OCI-M2 (cell line): Measurements from ENCODE around the gene BRD1.
A peak's percentile ranks its signal among the peaks of the same experiment; 100 is the strongest.
"Not testable (repeated sequence)": the region's sequence is repeated elsewhere in the genome, so short reads cannot be mapped to it uniquely, and the experiment has no call there.

Experiments
- DNase-seq: peaks from one replicate; lab custom pipeline; 2025; ENCODE audit not compliant: unreplicated experiment; lab: John Stamatoyannopoulos, UW

The BRD1 gene

DNA sequence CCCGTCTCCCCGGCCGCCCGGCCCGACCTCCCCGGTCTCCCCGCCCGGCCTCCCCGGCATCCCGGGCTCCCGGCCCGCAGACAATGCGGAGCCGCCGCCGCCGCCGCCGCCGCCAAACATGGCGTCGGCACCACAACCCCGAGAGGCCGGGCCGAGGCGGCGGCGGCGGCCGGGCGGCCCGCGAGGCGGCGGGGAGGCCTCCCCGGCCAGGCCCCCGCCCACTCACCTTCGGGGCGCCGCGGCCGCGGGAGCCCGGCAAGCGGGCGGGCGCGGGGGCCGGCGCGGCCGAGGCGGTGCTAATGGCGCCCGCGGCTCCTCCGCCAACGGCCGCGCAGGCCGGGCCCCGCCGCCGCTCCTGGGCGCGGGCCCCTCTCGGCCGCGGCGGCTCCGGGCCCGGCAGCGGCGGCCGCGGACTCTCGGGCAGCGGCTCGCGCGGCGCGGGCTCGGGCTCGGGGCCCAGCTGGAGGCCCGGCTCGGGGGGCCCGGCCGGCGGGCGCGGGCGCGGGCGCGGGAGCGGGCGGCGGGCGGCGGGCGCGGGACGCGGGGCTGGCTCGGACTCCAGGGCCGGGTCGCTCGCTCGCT is 311 bp downstream of the BRD1 start:
- no peak for DNase-seq

DNA sequence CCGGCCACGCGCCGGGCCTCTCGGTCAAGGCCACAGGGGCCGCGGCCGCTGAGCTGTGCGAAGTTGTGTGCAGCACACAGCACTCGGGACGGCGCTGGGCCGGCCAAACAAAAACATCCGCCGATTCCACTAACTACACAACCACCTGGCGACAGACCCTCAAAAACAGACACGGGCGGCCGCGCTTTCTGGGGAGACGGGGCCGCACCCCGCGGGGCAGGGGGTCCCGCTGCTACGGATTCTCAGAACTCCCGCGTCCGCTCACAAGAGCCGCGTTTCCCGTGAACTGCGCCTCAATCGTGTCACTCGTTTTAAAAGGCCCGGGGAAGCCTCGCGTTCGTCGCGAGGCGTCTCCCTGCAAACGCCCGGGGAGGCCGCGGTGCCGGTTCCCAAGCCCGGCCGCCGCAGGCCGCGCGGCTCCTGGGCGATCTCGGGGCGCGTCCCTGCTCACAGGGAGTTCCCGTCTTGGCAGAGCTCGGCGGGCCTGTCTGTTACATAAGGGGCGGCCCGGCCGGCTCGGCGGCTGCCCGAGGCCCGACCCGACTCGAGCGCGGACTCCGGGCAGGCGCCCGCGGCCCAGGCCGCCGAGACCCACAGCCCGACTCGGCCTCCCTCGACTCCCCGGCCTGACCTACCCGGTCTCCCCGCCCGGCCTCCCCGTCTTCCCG is 936 bp downstream of the BRD1 start:
- no peak for DNase-seq

DNA sequence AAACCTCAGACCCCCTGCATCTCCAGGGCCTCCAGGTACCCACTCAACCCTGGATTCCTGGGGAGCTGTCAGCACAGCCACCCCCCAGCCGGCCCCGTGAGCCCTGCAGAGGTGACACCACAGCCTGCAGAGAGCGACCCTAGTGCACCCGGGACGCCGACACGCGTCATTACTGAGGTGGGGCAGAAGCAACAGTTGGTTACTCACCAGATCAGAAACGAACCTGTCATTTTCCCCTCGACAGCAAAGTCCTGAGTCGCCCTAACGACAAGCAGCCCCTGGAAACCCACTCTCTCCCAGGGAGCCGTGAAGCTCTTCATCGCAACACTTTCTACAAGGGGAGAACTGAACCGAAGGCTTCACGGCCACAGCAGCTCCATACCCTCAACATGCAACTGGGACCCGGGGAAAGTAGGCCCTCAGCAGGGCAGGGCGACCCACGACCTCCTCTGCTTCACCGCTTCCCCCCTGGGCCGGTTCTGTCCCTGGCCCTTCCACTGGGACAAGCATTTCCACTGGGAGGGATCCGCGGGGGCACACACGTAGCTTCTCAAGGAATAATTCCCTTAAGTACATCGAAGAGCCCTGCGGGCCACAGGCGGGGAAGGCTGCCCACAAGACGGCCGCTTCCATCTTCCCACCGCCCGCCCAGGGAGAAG is 1.6 kb downstream of the BRD1 start:
- DNase-seq, result no peak

DNA sequence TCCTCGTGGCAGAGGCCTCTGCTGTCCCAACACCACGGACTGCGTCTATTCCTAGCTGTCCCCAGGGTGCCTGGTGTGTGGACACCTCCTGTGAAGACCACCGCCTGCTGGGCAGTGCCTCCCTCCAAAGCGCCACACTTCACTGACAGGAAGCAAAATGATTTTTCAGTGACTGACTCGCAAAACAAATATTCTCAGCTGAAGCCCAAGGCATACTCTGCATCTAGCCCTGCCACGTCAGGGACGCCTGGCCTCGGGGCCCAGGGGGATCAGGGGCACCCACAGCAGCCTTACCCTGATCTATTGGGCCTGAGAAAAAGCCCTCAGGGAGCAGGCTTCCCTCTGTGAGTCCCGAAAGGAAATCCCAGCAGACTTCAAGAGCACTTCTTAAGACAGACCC is 2.2 kb downstream of the BRD1 start:
- DNase-seq, result no peak

DNA sequence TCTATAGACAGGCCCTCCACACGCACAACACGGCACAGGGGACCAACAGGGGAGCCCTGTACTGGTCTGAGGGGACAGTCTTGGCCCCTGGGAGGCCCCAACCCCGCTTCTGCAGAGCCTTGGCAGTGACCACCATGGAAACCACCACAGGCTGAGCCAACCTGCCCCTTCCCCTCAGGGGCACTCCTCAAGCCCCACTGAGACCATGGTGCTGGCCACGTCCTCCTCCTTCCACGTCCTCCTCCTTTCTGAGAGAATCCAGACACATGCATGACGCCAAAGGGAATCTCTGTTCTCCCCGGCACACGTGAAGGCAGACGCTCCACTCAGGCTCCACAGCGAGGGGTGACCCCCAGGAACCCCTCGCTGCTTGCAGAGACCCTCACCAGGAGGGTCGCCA is 2.7 kb downstream of the BRD1 start:
- no peak for DNase-seq

DNA sequence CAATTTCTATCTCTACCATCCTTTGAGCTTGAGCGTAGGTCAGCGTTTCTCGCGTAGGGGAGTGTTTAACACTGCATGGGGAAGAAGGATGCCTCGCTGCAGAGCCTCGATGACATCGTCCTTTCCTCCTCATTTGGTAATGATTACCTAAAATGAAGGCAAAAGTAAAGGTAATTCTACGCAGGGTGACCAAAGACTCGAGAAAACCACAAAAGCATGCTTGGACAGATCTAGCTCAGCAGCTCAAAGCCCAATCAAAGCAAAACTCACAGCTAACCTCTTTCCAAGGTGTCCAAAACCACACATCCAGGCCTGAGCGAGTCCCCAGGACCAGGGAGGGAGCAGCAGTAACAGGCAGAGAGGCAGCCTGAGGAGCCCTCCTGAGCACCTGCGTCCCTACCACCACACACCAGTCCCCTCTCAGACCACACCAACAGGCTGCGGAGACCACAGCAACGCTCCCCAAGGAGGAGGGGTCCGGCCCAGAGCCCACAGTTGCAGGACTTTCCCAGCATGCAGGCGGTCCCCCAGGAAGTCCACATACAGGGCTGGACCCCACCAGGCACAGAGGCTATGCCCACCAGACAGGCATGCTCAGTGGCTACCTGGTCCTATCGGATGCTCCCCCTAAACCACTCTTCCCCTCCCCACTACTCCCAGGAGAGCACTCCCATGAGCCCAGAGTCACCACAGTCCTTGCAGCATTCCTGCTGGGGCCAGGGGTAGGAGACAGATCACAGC is 3.3 kb downstream of the BRD1 start:
- no peak for DNase-seq

DNA sequence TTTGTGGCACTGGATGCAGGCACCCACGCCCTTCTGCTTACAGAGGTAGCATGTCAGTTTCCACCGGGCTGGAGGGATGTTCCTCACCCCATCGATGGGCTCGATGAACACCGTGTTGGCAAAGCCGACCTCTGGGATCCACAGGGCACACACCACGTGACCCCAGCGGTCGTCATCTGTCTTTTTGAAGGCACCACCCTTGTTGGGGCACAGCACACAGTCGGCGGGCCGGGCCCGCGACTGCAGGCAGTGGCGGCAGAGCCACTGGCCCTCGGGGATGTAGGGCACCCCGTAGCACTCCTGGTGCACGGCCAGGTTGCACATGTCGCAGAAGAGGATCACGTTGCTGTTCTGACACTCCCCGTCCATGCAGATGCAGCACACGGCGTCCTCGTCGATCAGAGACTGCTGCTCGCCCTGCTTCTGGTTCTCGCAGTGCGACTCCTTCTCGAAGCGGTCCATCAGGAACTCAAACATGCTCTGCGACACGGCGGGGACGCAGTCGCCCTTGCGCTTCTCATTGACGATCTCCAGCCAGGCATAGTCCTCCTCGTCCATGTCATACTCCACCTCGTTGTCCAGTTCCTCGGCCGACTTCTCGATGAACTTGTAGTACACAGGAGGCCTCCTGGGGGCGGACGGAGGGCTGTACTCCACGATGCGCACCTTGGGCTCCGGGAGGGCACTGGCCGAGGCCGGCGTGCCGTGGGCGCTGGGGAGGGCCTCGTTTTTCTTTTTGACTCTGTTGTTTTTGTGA is 4.2 kb downstream of the BRD1 start:
- no peak for DNase-seq

DNA sequence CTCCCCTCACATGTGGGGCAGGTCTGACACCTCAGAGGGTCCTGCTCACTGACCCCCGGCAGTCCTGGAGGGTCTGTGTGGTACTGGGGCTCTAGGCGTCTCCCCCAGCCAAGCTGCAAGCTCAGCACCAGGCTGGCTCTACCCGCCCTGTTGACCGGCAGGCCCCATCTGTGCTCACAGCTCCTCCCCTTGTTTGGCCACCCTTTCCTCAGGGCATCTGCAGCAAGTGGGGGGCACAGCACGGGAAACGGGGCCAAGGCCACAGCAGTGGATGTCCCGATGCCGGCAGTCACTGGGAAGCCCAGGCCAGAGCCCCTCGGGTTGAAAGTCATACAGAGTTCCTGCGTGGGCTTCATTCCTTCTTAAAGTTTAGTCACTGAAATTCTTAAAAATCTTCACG is 5.9 kb downstream of the BRD1 start:
- not testable (repeated sequence) for DNase-seq

DNA sequence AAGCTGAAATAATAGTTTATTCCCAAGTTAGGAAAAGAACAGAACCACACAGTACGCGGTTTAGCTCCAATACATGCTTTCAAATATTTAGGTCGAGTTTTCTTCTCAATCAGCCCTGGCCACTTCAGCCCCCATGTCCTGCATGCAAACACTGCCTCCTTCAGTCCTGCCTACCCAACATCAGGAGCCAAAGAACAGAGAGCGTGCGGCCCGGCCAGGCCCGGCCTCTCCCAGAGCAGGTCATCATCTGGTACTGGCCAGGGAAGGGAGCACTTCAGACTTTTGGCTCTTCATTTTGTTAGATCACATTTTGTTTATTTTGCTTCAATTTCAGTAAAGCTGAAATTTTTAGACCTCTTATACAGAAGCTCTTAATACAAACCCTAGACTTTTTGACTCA is 6.7 kb downstream of the BRD1 start:
- no peak for DNase-seq

DNA sequence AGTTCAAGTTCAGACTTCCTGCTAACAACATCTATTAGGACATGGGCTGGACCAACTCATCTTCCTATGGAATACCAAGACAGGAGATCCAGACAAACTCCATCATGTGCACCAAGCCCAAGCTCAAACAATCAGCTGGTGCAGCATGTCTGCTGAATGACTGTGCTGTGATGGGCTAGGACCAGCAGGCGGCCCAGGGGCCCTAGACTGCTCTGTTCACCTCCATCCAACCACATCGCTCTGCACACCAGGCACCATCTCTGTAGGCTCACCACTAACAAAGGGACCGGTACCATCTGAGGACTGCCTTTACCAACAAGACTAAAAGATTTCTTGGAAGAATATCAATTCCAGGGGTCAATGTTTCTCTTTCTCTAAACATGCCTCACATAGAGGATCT is 10.3 kb downstream of the BRD1 start:
- DNase-seq, result no peak

DNA sequence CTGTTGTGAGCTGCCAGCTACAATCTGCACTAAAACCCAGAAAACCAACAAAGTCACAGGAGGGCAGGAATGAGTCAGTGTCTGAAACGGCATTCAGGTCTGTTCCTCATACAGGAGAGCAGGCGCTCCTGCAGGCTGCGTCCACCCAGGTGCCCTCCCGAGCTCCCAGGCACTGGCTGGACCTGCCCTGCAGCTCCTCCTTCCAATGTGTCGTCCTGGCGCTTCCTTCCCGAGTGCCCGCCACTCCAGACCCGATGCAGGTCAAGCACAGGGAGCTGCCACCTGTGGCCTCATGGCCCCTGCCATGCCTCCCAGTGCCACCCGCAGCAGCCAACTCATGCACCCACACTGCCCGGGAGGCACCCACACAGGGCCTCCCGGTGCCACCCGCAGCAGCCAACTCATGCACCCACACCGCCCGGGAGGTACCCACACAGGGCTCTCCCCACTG is 12.0 kb downstream of the BRD1 start:
- DNase-seq, result no peak

DNA sequence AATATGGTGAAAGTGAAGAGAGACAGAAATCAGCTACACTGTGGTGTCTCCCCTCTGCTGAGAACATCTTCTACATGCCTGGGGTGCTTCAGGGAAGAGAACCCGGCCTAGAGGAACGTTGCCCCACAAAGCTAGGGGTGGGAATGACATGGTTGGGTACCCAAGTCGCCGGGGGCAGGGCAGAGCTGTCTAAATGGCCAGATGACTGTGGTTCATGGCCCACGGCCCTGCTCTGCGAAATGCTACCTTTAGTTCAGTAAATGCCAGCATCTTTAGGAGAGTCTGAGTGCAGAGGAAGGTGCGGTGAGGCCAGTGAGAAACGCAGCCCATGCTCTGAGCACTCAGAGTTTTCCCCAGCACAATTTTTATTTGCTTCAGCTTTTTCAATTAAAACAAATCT is 12.8 kb downstream of the BRD1 start:
- no peak for DNase-seq

DNA sequence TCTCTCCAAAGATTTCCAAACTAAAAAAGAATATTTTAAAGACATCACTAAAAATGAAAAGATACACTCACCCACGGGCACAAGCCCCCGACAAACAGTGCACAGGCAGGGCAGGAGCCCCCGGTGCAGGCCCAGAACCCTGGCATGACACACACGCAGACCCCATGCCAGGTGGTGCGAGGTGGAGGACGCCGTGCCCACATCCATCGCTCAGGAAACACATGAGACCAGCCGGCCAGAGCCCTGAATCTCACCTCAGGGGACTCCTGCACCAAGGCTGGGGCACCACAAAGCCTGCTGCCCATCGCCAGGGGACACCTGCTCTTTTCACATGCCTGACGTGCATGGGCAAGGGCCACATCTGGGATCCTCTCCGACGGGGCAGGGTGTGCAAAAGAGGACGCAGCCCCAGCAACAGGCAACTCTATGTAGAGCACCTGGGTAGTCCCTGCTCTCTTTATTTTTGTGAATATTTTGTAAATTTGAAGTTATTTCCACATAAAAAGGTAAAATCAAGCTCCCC is 13.4 kb downstream of the BRD1 start:
- DNase-seq, result no peak

DNA sequence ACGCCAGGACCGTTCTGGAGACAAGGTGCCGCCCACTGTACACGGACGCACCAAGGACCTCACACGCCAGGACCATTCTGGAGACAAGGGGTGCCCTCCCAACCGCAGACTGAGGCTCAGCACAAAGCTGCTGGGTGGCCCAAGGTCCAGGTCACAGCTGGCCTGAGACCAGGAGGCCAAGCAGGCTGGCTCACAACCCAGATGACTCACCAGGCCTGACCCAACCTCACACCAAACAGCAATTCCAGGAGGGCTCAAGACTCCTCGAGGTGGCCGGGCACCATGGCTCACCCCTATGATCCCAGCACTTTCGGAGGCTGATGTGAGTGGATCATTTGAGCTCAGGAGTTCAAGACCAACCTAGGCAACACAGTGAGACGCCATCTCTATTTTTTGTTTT is 14.8 kb downstream of the BRD1 start:
- no peak for DNase-seq

DNA sequence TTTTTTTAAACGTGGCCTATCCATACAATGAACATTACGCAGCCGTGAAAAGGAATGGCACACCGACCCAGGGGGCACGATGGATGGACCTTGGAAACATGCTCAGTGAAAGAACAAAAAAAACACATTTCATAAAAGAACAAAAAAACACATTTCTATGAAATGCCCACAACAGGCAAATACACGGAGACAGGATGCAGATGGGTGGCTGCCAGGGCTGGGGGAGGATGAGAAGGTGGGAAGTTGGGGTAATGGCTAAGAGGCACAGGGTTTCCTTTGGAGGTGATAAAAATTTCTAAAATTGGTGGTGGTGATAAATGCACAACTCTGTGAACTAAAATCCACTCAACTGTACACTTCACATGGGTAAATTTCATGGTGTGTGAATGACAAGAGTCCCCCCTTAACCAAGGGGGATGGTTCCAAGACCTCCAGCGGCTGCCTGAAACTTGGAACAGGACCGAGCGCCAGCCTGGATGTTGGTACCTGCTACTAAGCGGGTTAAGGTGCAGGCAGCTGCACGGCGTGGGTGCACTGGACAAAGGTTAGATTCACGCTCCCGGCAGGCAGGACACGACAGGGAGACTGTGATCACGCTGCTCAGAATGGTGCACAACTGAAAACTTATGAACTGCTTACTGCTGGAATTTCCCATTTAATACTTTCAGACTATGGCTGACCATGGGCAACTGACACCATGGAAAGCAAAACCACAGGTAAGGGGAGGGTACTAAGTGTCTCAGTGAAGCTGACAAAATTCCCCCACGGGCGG is 16.5 kb downstream of the BRD1 start:
- no peak for DNase-seq

DNA sequence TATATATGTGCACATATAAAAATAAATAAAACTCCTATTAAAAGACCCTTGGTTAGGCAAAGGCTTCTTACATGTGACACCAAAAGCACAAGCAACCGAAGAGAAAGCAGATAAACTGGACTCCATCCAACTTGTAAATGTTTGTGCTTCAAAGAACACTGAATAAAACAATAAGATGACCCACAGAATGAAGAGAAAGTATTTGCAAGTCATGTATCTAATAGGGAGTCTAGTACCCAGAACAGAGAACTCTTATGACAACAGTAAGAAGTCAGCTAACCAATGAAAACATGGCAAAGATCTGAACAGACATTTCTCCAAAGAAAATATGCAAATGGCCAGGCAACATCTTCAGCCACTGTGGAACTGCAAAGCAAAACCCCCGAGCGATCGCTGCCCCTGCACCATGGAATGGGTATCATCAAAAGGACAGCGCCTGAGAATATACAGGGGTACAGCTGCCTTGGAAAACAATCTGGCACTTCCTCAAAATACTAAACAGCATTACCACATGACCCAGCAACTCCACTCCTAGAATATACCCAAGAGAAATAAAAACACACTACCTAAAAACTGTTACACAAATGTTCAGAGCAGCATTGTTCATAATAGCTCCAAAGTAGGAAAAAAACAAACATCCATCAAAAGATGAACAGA is 17.2 kb downstream of the BRD1 start:
- DNase-seq, result no peak

DNA sequence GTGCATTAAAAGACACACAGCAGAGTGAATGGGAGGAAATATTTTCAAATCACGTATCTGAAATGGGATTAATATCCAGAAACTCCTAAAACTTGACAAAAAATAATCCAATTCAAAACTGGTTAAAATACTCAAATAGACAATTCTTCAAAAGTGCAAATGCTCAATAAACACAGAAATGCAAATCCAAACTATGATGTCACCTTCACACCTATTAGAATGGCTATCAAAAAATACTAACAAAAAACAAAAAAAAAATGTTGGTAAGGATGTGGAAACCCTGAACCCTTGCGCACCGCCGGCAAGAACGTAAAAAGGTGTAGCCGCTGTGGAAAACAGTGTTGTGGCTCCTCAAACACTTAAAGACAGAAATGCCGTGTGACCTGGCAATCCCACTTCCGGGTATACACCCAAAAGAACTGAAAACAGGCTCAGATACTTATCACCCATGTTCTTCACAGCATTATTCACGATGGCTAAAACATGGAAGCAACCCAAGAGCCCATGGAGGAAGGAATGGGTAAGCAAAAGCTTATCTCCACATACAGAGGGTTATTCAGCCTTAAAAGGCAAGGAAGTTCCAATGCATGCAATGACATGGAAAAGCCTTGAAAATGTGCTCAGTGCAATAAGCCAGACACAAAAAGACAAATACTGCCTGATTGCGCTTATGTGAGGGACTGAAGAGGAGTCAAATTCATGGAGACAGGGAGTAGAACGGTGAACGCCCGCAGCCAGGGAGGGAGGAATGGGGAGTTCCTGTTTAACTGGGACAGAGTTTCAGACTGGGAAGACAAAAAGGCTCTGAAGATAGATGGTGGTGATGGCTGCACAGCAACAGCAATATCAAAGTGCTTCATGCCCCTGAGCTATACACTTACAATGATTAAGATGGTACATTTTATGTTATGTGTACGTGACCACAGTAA is 19.6 kb downstream of the BRD1 start:
- peak; percentile 48 for DNase-seq

DNA sequence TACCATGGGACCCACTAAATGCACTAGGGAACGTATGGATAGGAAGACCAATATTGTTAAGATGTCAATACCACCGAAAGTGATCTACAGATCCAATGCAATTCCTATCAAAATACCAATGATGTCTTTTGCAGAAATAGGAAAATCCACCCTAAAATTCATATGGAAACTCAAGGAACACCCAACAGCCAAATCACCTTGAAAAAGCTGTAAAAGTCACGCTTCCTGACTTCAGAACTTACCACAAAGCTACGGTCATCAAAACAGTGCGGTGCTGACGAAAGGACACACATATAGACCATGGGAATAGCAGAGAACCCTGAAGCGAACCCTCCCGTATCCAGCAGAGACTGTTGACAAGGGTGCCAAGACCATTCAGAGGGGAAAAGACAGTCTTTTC is 20.5 kb downstream of the BRD1 start:
- DNase-seq, result no peak
